Measurements from ENCODE around the gene WDR18.

GRCh38 chr19:1038978-1039645, 55.0 kb downstream of the WDR18 start:
- TF ChIP-seq YY1 (IDR thresholded peaks at IDR 0.05; ENCODE audit: insufficient read depth, insufficient read length) (no peak), ZNF274 (IDR thresholded peaks at IDR 0.05; ENCODE audit: low read depth, low read length) (no peak)

Data from NT2/D1 (cell line).